ENCODE measurements around the gene CEP19.

Gene CEP19

GRCh38 chr3:196695849-196696226, 16.2 kb downstream of the CEP19 start:
- Histone ChIP-seq H3K4me1 (ENCODE audit: insufficient read depth, low read length) (no peaks in the 10 kb centered on the region), H2AFZ (ENCODE audit: low read depth, low read length) (no peak overlapping the region), H3K4me3 (ENCODE audit: low read length) (no peak overlapping the region), H3K9me3 (ENCODE audit: low read length) (no peaks in the 10 kb centered on the region), H3K36me3 (ENCODE audit: insufficient read depth, low read length) (no peaks in the 10 kb centered on the region), H3K27me3 (ENCODE audit: insufficient read depth, low read length) (no peaks in the 10 kb centered on the region)

GRCh38 chr3:196694941-196695848, 16.9 kb downstream of the CEP19 start:
- H3K9me3 ChIP-seq (ENCODE audit: low read length) = no peaks in the 10 kb centered on the region
- H3K36me3 ChIP-seq (ENCODE audit: insufficient read depth, low read length) = no peaks in the 10 kb centered on the region
- no peak overlapping the region for H3K4me3 ChIP-seq (ENCODE audit: low read length)
- no peak overlapping the region for H2AFZ ChIP-seq (ENCODE audit: low read depth, low read length)
- H3K27me3 ChIP-seq (ENCODE audit: insufficient read depth, low read length) = no peaks in the 10 kb centered on the region
- H3K4me1 ChIP-seq (ENCODE audit: insufficient read depth, low read length) = no peaks in the 10 kb centered on the region

- Histone ChIP-seq H3K27me3 (ENCODE audit: insufficient read depth, low read length) (no peaks in the 10 kb centered on the region), H3K9me3 (ENCODE audit: low read length) (no peaks in the 10 kb centered on the region), H2AFZ (ENCODE audit: low read depth, low read length) (no peak overlapping the region), H3K4me3 (ENCODE audit: low read length) (no peak overlapping the region), H3K36me3 (ENCODE audit: insufficient read depth, low read length) (no peaks in the 10 kb centered on the region), H3K4me1 (ENCODE audit: insufficient read depth, low read length) (no peaks in the 10 kb centered on the region)
Measured at GRCh38 chr3:196694202-196694638, 17.8 kb downstream of the CEP19 start.

GRCh38 chr3:196691386-196691785, 20.7 kb downstream of the CEP19 start:
- H2AFZ ChIP-seq (ENCODE audit: low read depth, low read length) = no peak overlapping the region
- H3K27me3 ChIP-seq (ENCODE audit: insufficient read depth, low read length) = no peaks in the 10 kb centered on the region
- H3K4me3 ChIP-seq (ENCODE audit: low read length) = no peak overlapping the region
- H3K36me3 ChIP-seq (ENCODE audit: insufficient read depth, low read length) = no peaks in the 10 kb centered on the region
- no peaks in the 10 kb centered on the region for H3K4me1 ChIP-seq (ENCODE audit: insufficient read depth, low read length)
- H3K9me3 ChIP-seq (ENCODE audit: low read length) = no peaks in the 10 kb centered on the region

GRCh38 chr3:196689941-196690660, 21.9 kb downstream of the CEP19 start:
- H3K9me3 ChIP-seq (ENCODE audit: low read length) = no peaks in the 10 kb centered on the region
- no peaks in the 10 kb centered on the region for H3K36me3 ChIP-seq (ENCODE audit: insufficient read depth, low read length)
- H2AFZ ChIP-seq (ENCODE audit: low read depth, low read length) = no peak overlapping the region
- no peak overlapping the region for H3K4me3 ChIP-seq (ENCODE audit: low read length)
- H3K27me3 ChIP-seq (ENCODE audit: insufficient read depth, low read length) = peaks cover 2% of the 10 kb centered on the region
- no peaks in the 10 kb centered on the region for H3K4me1 ChIP-seq (ENCODE audit: insufficient read depth, low read length)

GRCh38 chr3:196688349-196688748, 23.7 kb downstream of the CEP19 start:
- Histone ChIP-seq H3K4me1 (ENCODE audit: insufficient read depth, low read length) (peaks cover 2% of the 10 kb centered on the region), H3K4me3 (ENCODE audit: low read length) (no peak overlapping the region), H3K27me3 (ENCODE audit: insufficient read depth, low read length) (peaks cover 2% of the 10 kb centered on the region), H3K36me3 (ENCODE audit: insufficient read depth, low read length) (no peaks in the 10 kb centered on the region), H3K9me3 (ENCODE audit: low read length) (no peaks in the 10 kb centered on the region), H2AFZ (ENCODE audit: low read depth, low read length) (no peak overlapping the region)

- Histone ChIP-seq H3K4me3 (ENCODE audit: low read length) (no peak overlapping the region), H3K36me3 (ENCODE audit: insufficient read depth, low read length) (no peaks in the 10 kb centered on the region), H3K9me3 (ENCODE audit: low read length) (peaks cover 2% of the 10 kb centered on the region), H3K4me1 (ENCODE audit: insufficient read depth, low read length) (peaks cover 2% of the 10 kb centered on the region), H3K27me3 (ENCODE audit: insufficient read depth, low read length) (peaks cover 2% of the 10 kb centered on the region), H2AFZ (ENCODE audit: low read depth, low read length) (no peak overlapping the region)
Measured at GRCh38 chr3:196686436-196686835, 25.6 kb downstream of the CEP19 start.

GRCh38 chr3:196684548-196685407, 27.3 kb downstream of the CEP19 start:
- Histone ChIP-seq H3K4me1 (ENCODE audit: insufficient read depth, low read length) (peaks cover 2% of the 10 kb centered on the region), H3K27me3 (ENCODE audit: insufficient read depth, low read length) (peaks cover 2% of the 10 kb centered on the region), H3K4me3 (ENCODE audit: low read length) (no peak overlapping the region), H3K9me3 (ENCODE audit: low read length) (peaks cover 2% of the 10 kb centered on the region), H2AFZ (ENCODE audit: low read depth, low read length) (no peak overlapping the region), H3K36me3 (ENCODE audit: insufficient read depth, low read length) (no peaks in the 10 kb centered on the region)

GRCh38 chr3:196677931-196678330, 34.1 kb downstream of the CEP19 start:
- H3K36me3 ChIP-seq (ENCODE audit: insufficient read depth, low read length) = no peaks in the 10 kb centered on the region
- no peaks in the 10 kb centered on the region for H3K4me1 ChIP-seq (ENCODE audit: insufficient read depth, low read length)
- no peak overlapping the region for H2AFZ ChIP-seq (ENCODE audit: low read depth, low read length)
- H3K9me3 ChIP-seq (ENCODE audit: low read length) = peaks cover 2% of the 10 kb centered on the region
- no peaks in the 10 kb centered on the region for H3K27me3 ChIP-seq (ENCODE audit: insufficient read depth, low read length)
- no peak overlapping the region for H3K4me3 ChIP-seq (ENCODE audit: low read length)

GRCh38 chr3:196677353-196677752, 34.7 kb downstream of the CEP19 start:
- Histone ChIP-seq H3K4me1 (ENCODE audit: insufficient read depth, low read length) (no peaks in the 10 kb centered on the region), H3K36me3 (ENCODE audit: insufficient read depth, low read length) (no peaks in the 10 kb centered on the region), H3K9me3 (ENCODE audit: low read length) (peaks cover 2% of the 10 kb centered on the region), H3K4me3 (ENCODE audit: low read length) (no peak overlapping the region), H2AFZ (ENCODE audit: low read depth, low read length) (no peak overlapping the region), H3K27me3 (ENCODE audit: insufficient read depth, low read length) (no peaks in the 10 kb centered on the region)

- H3K4me1 ChIP-seq (ENCODE audit: insufficient read depth, low read length) = peaks cover 5% of the 10 kb centered on the region
- H3K27me3 ChIP-seq (ENCODE audit: insufficient read depth, low read length) = no peaks in the 10 kb centered on the region
- H3K9me3 ChIP-seq (ENCODE audit: low read length) = no peaks in the 10 kb centered on the region
- H3K36me3 ChIP-seq (ENCODE audit: insufficient read depth, low read length) = no peaks in the 10 kb centered on the region
- H3K4me3 ChIP-seq (ENCODE audit: low read length) = no peak overlapping the region
- H2AFZ ChIP-seq (ENCODE audit: low read depth, low read length) = no peak overlapping the region
Measured at GRCh38 chr3:196673632-196674031, 38.4 kb downstream of the CEP19 start.

GRCh38 chr3:196670339-196670738, 41.7 kb downstream of the CEP19 start:
- Histone ChIP-seq H3K4me3 (ENCODE audit: low read length) (no peak overlapping the region), H3K4me1 (ENCODE audit: insufficient read depth, low read length) (peaks cover 10% of the 10 kb centered on the region), H2AFZ (ENCODE audit: low read depth, low read length) (no peak overlapping the region), H3K36me3 (ENCODE audit: insufficient read depth, low read length) (no peaks in the 10 kb centered on the region), H3K27me3 (ENCODE audit: insufficient read depth, low read length) (no peaks in the 10 kb centered on the region), H3K9me3 (ENCODE audit: low read length) (no peaks in the 10 kb centered on the region)

All from neuron (in vitro differentiated cells).